Measurements from ENCODE around the gene M1AP.

M1AP gene

GRCh38 chr2:74593826-74594772 is 54.0 kb downstream of the M1AP start:
- no peak for DNase-seq (ENCODE audit: low read depth)

GRCh38 chr2:74588664-74589063 is 59.5 kb downstream of the M1AP start:
- no peak for DNase-seq (ENCODE audit: low read depth)

GRCh38 chr2:74587664-74588277 is 60.4 kb downstream of the M1AP start:
- no peak for DNase-seq (ENCODE audit: low read depth)

- no peak for DNase-seq (ENCODE audit: low read depth)
These were observed 62.5 kb downstream of the M1AP start for GRCh38 chr2:74585406-74586185.

GRCh38 chr2:74584088-74584645 is 64.0 kb downstream of the M1AP start:
- no peak for DNase-seq (ENCODE audit: low read depth)

GRCh38 chr2:74583504-74583903 is 64.6 kb downstream of the M1AP start:
- DNase-seq (ENCODE audit: low read depth): no peak

- DNase-seq (ENCODE audit: low read depth): no peak
These were observed 65.9 kb downstream of the M1AP start for GRCh38 chr2:74582184-74582583.

GRCh38 chr2:74581463-74581862 is 66.7 kb downstream of the M1AP start:
- DNase-seq (ENCODE audit: low read depth): no peak

GRCh38 chr2:74578408-74578807 is 69.7 kb downstream of the M1AP start:
- no peak for DNase-seq (ENCODE audit: low read depth)

GRCh38 chr2:74577448-74577847 is 70.7 kb downstream of the M1AP start:
- no peak for DNase-seq (ENCODE audit: low read depth)

- no peak for DNase-seq (ENCODE audit: low read depth)
These were observed 71.3 kb downstream of the M1AP start for GRCh38 chr2:74576863-74577229.

- no peak for DNase-seq (ENCODE audit: low read depth)
These were observed 71.8 kb downstream of the M1AP start for GRCh38 chr2:74576211-74576862.

- no peak for DNase-seq (ENCODE audit: low read depth)
These were observed 72.8 kb downstream of the M1AP start for GRCh38 chr2:74575320-74575719.

GRCh38 chr2:74573747-74574562 is 74.2 kb downstream of the M1AP start:
- no peak for DNase-seq (ENCODE audit: low read depth)

- no peak for DNase-seq (ENCODE audit: low read depth)
These were observed 75.8 kb downstream of the M1AP start for GRCh38 chr2:74572178-74572925.

GRCh38 chr2:74571058-74571457 is 77.1 kb downstream of the M1AP start:
- no peak for DNase-seq (ENCODE audit: low read depth)

GRCh38 chr2:74569686-74570085 is 78.4 kb downstream of the M1AP start:
- no peak for DNase-seq (ENCODE audit: low read depth)

GRCh38 chr2:74567881-74568280 is 80.2 kb downstream of the M1AP start:
- DNase-seq (ENCODE audit: low read depth): no peak

- no peak for DNase-seq (ENCODE audit: low read depth)
These were observed 81.4 kb downstream of the M1AP start for GRCh38 chr2:74566754-74567085.

GRCh38 chr2:74566076-74566753 is 81.9 kb downstream of the M1AP start:
- DNase-seq (ENCODE audit: low read depth): no peak
